Smooth muscle cell (in vitro differentiated cells): ENCODE measurements around the gene CRTAC1. TPM values are rescaled to one million over a fixed set of nuclear protein-coding genes. Genes with fewer than 3 reads are reported as not detected.

Experiments
- DNase-seq: peaks from one replicate; lab custom pipeline; 2025; ENCODE audit not compliant: unreplicated experiment; lab: John Stamatoyannopoulos, UW
- H2AFZ ChIP-seq: fragments of 200-600 bp; sonication (generic); 2 replicates; pipeline ENCODE4 v1.6.0; 2016; ENCODE audit warnings: antibody characterized with exemption, low read depth, mild to moderate bottlenecking
- H3F3A ChIP-seq: fragments of 200-600 bp; sonication (generic); 2 replicates; pipeline ENCODE4 v1.6.0; 2017; ENCODE audit warnings: antibody characterized with exemption, low read depth
- H3K27ac ChIP-seq: fragments of 200-600 bp; sonication (generic); 2 replicates; pipeline ENCODE4 v1.5.1; 2016; ENCODE audit warnings: low read depth, mild to moderate bottlenecking
- H3K27me3 ChIP-seq: fragments of 200-600 bp; sonication (generic); 2 replicates; pipeline ENCODE4 v1.6.1; 2016; ENCODE audit warnings: low read depth, mild to moderate bottlenecking
- H3K36me3 ChIP-seq: fragments of 200-600 bp; sonication (generic); 2 replicates; pipeline ENCODE4 v1.5.1; 2016; ENCODE audit warnings: low read depth
- H3K4me1 ChIP-seq: fragments of 200-600 bp; sonication (generic); 2 replicates; pipeline ENCODE4 v1.5.1; 2016; ENCODE audit warnings: low read depth
- H3K4me2 ChIP-seq: fragments of 200-600 bp; sonication (generic); 2 replicates; pipeline ENCODE4 v1.6.0; 2016; ENCODE audit warnings: mild to moderate bottlenecking
- H3K4me3 ChIP-seq: fragments of 200-600 bp; sonication (generic); 2 replicates; pipeline ENCODE4 v1.5.1; 2016; ENCODE audit warnings: mild to moderate bottlenecking
- H3K79me2 ChIP-seq: fragments of 200-600 bp; sonication (generic); 2 replicates; pipeline ENCODE4 v1.6.0; 2016; ENCODE audit warnings: low read depth, mild to moderate bottlenecking
- H3K9ac ChIP-seq: fragments of 200-600 bp; sonication (generic); 2 replicates; pipeline ENCODE4 v1.6.0; 2016; ENCODE audit warnings: low read depth
- H3K9me3 ChIP-seq: fragments of 200-600 bp; sonication (generic); replicated peaks from 2 replicates; pipeline ENCODE4 v1.5.1; 2016; ENCODE audit warnings: low read depth
- H4K20me1 ChIP-seq: fragments of 200-600 bp; sonication (generic); 2 replicates; pipeline ENCODE4 v1.6.0; 2016; ENCODE audit warnings: low read depth
- WGBS: methylation state at CpG from one replicate; pipeline ENCODE4 v1.1.7; 2016; ENCODE audit warnings: low lambda C conversion rate; 5-methylcytosine and 5-hydroxymethylcytosine counted together
- polyA plus RNA-seq: library from polyadenylated mRNA; unstranded; fragments of >200 nt; fragmentation: Nextera tagmentation; extraction: Ambion mirVana; gene quantifications from 2 replicates; pipeline ENCODE4 v1.2.1, GENCODE V29; 2016
- total RNA-seq: library from RNA; depleted of rRNA; stranded (reverse); fragments of >200 nt; gene quantifications from 2 replicates; pipeline ENCODE4 v1.2.3, GENCODE V29; 2014
- TF ChIP-seq, protein P1 (sequence below): fragments of 200-600 bp; sonication (generic); IDR thresholded peaks from 2 replicates; pipeline ENCODE4 v1.5.1; 2017; ENCODE audit warnings: borderline replicate concordance, mild to moderate bottlenecking, antibody characterized with exemption; ENCODE audit not compliant: insufficient read depth, poor library complexity, severe bottlenecking

Gene CRTAC1
- total and polyA plus RNA-seq, 2 experiments from 2014 or later = 0.31 to 0.65 TPM

DNA sequence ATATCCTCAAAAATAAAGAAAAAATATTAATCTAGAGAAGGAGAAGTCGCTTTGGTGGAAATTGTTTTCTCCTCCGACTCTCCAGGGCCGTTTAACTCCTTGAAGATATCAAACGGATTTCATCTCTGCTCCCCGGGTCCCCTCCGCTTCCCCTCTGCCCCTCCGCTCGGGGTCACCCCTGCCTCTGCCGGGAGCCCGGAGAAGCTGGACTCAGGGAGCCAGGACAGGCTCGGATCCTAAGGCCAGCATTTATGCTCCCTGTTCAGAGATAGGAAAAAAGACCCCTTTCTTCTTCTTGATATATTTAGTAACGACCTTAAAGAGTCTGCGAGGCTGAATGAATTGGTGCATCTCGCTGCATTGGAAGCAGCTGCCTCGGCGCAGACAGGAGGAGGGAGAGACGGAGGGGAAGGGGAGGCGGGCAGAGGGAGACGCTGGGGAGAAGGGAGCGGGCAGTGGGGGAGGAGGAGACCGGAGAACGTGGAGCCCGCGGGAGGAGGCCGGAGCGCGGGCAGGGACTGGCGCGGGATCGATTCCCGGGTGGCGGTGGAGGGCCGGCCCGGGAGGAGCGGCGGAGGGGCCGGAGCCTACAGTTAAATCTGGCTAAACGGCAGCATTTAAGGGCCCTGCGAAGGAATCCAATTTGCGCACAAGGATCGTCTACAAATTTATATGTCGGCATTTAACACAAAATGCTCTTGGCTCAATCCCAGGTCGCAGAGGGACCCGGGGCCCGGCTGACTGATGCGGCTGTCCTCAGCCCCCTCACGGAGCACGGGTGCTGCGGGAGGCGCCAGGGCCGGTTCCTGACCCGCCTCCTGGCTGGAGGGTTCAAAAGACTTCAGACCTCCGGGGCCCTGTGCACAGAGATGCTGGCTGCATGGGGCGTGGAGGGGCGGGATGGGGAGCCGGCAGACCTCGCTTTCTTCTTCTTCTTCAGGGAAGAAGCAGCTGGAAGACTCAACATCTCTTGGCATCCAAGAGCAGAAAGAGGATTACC is 55.6 kb downstream of the CRTAC1 start:
- DNase-seq = no peak
- Histone ChIP-seq H3K4me1 (peaks cover 2% of the 10 kb centered on the region), H3K36me3 (no peaks in the 10 kb centered on the region), H3F3A (no peaks in the 10 kb centered on the region), H3K79me2 (no peaks in the 10 kb centered on the region), H3K4me3 (no peak overlapping the region), H3K4me2 (no peak overlapping the region), H4K20me1 (no peaks in the 10 kb centered on the region), H3K27ac (no peak overlapping the region), H3K9ac (no peak overlapping the region), H3K27me3 (peaks cover 100% of the 10 kb centered on the region), H3K9me3 (no peaks in the 10 kb centered on the region), H2AFZ (no peak overlapping the region)
- WGBS = 14% methylated on average over 50 of the region's 57 CpGs
- TF ChIP-seq, protein P1, sequence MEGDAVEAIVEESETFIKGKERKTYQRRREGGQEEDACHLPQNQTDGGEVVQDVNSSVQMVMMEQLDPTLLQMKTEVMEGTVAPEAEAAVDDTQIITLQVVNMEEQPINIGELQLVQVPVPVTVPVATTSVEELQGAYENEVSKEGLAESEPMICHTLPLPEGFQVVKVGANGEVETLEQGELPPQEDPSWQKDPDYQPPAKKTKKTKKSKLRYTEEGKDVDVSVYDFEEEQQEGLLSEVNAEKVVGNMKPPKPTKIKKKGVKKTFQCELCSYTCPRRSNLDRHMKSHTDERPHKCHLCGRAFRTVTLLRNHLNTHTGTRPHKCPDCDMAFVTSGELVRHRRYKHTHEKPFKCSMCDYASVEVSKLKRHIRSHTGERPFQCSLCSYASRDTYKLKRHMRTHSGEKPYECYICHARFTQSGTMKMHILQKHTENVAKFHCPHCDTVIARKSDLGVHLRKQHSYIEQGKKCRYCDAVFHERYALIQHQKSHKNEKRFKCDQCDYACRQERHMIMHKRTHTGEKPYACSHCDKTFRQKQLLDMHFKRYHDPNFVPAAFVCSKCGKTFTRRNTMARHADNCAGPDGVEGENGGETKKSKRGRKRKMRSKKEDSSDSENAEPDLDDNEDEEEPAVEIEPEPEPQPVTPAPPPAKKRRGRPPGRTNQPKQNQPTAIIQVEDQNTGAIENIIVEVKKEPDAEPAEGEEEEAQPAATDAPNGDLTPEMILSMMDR = no peak

DNA sequence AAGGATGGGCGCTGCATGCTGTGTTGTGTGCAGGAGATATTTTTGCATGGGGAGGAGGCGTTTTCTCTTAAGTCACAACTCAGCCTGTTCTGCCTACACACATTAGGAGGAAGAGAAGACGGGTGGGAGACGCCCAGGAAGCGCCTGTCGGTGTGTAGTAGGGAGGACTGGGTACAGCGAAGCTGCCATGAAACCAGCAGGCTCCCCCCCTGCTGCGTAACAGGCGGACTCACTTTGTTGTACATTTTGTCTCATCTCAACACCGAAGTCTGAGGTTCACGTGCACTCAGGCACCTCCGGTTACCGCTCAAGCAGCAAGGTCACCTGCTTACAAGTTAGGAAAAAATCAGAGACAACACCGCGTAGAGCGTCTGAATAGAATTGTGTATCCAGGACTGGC is 56.3 kb downstream of the CRTAC1 start:
- Histone ChIP-seq H3K9ac (no peak overlapping the region), H3K4me1 (peaks cover 2% of the 10 kb centered on the region), H3K27me3 (peaks cover 100% of the 10 kb centered on the region), H3F3A (no peaks in the 10 kb centered on the region), H3K9me3 (no peaks in the 10 kb centered on the region), H3K4me3 (no peak overlapping the region), H2AFZ (no peak overlapping the region), H4K20me1 (no peaks in the 10 kb centered on the region), H3K27ac (no peak overlapping the region), H3K4me2 (no peak overlapping the region), H3K79me2 (no peaks in the 10 kb centered on the region), H3K36me3 (no peaks in the 10 kb centered on the region)
- no peak for DNase-seq
- TF ChIP-seq, protein P1 = no peak
- 38% methylated on average over 16 of the region's 16 CpGs for WGBS

DNA sequence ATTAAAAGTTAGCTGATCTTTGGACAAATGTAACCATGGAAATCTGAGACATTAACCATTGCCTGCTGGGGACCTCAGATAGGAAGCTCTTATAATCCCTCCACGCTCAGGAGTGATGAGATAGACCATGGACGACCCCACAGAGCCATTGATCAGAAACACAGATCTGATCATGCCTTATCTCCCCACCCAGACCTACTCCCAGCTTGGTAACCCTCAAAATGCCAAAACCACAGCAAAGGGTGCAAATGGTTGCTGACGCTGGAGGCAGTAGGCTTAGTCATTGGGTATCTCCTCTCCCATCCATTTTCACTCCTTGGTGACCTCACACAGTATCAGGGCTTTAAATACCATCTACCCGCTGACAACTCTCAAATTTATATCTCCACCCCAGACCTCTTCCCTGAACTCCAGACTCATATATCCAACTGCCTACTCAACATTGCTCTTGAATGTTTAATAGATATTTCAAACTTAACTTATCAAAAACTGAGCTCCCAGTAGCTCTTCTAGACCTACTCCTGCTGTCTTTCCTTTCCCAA is 60.8 kb downstream of the CRTAC1 start:
- Histone ChIP-seq H3K9me3 (no peaks in the 10 kb centered on the region), H3K4me2 (no peak overlapping the region), H3K79me2 (no peaks in the 10 kb centered on the region), H4K20me1 (no peaks in the 10 kb centered on the region), H3K36me3 (no peaks in the 10 kb centered on the region), H3F3A (no peaks in the 10 kb centered on the region), H3K4me1 (peaks cover 2% of the 10 kb centered on the region), H3K9ac (no peak overlapping the region), H3K27ac (no peak overlapping the region), H2AFZ (no peak overlapping the region), H3K27me3 (peaks cover 93% of the 10 kb centered on the region), H3K4me3 (no peak overlapping the region)
- WGBS = 73% methylated on average over 4 of the region's 4 CpGs
- TF ChIP-seq, protein P1 = no peak
- DNase-seq = no peak
